HG03354 (cell line): Measurements from ENCODE around the gene PHPT1.
A peak's percentile ranks its signal among the peaks of the same experiment; 100 is the strongest.
"Not testable (repeated sequence)": the region's sequence is repeated elsewhere in the genome, so short reads cannot be mapped to it uniquely, and the experiment has no call there.

Experiments
- ATAC-seq: cut with Tn5 transposase; IDR thresholded peaks from one replicate; pipeline ENCODE4 v1.9.1; 2021; ENCODE audit warnings: mild to moderate bottlenecking; ENCODE audit not compliant: unreplicated experiment, poor library complexity, severe bottlenecking

Gene PHPT1

DNA sequence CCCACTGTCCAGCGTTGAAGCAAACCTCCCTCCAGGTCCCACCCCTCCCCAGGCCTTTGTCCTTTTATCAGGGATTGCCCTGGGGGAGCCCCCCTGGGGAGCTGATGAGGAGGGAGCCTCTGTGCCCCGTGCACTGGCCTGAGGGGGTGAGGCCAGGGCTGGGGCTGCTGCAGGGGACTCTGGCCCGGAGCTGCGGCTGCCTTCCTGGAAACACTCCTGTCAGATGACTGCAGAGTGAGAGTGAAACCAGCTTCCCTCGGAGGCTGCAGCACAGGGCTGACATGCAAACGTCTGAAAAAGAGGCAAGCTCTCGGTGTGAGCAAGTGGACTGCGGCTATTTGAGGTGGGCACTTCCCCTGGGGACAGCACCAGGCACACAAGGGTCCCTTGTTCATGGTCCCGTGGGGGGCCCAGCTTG is 32.5 kb downstream of the PHPT1 start:
- ATAC-seq = no peak

DNA sequence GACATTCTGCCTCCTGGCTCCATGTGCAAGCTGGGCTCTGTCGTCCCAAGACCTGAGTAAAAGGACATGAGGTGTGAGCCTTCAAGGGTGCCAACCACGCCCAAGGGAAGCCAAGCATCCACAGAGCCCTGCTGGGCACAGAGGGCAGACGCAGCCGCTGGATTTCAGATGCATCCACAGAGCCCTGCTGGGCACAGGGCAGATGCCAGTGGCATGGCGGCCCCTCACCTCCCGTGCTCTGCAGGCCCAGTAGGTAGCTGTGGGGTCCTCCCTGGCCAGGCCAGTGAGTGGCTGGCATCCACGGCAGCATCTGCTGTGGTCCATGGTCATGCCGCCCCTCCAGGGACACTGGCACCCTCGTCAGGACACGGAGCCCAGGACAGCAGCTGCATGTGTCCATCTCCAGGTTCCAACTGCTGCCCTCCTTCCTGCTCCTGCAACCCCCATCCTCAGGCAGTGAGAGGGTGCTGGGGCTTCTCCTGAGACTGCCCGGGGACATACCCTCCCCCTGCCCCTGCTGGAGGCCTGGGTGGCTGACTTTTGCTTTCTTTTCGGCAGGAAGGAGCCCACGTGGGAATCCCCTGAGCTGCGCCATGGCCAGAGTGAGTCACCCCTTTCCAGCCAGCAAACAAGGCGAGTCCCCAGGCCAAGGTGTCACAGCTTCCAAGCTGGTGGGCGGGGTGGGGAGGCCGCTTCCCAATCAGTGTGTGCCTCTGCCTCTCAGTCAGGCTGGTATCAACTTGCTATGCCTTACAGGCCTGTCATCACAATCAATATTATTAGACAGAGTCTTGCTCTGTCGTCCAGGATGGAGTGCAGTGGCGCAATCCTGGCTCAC is 33.1 kb downstream of the PHPT1 start:
- peak; percentile 33 for ATAC-seq

DNA sequence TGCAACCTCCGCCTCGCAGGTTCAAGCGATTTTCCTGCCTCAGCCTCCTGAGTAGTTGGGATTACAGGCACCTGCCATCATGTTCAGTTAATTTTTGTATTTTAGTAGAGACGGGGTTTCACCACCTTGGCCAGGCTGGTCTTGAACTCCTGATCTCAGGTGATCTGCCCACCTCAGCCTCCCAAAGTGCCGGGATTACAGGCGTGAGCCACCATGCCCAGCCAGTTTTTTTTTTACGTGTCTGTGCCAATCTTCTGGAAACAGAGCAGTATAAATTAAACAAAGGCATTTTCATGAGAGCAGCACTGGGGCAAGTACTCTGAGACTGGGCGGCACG is 33.7 kb downstream of the PHPT1 start:
- ATAC-seq = not testable (repeated sequence)

DNA sequence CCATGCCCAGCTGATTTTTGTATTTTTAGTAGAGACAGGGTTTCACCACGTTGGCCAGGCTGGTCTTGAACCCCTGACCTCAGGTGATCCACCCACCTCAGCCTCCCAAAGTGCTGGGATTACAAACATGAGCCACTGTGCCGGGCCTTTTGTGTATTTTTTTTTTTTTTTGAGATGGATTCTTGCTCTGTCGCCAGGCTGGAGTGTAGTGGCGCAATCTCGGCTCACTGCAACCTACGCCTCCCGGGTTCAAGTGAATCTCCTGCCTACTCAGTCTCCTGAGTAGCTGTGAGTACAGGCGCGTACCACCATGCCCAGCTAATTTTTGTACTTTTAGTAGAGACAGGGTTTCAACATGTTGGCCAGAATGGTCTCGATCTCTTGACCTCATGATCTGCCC is 34.5 kb downstream of the PHPT1 start:
- not testable (repeated sequence) for ATAC-seq

DNA sequence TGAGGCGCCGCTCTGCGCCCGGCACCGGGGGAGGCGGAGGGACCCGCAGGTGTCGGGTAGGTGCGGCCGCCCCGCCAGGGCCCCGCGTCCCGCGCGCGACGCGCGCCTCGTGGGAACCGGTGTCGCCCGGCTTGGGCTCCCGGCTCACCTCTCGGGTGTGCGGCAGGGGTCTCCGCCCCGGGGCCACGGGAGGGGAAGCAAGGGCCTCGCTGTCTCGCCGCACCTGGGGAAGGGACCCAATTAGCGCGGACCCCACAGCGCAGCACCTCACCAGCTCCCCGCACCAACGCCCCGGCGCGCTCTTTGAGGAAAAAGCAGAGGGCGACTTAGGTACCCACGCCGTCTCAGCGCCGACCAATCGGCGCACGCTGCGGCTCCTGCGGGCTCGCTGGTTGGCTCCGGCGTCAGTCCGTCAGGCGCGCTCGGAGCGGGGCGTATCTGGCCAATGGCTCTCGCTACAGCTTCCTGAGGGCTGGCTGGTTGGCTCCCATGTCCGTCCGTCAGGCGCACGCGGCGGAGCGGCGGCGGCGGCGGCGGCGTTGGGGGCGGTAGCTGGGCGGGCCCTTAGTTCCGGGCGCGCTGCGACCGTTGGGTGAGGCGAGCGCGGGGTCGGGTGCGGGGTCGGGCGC is 36.9 kb downstream of the PHPT1 start, which contains the start of gene TRAF2:
TRAF2 (plus strand) TSS at position 567 of the 629 bp plus-strand sequence. CDS start 12,225 bp downstream, outside the sequence.
- ATAC-seq = peak; percentile 84

DNA sequence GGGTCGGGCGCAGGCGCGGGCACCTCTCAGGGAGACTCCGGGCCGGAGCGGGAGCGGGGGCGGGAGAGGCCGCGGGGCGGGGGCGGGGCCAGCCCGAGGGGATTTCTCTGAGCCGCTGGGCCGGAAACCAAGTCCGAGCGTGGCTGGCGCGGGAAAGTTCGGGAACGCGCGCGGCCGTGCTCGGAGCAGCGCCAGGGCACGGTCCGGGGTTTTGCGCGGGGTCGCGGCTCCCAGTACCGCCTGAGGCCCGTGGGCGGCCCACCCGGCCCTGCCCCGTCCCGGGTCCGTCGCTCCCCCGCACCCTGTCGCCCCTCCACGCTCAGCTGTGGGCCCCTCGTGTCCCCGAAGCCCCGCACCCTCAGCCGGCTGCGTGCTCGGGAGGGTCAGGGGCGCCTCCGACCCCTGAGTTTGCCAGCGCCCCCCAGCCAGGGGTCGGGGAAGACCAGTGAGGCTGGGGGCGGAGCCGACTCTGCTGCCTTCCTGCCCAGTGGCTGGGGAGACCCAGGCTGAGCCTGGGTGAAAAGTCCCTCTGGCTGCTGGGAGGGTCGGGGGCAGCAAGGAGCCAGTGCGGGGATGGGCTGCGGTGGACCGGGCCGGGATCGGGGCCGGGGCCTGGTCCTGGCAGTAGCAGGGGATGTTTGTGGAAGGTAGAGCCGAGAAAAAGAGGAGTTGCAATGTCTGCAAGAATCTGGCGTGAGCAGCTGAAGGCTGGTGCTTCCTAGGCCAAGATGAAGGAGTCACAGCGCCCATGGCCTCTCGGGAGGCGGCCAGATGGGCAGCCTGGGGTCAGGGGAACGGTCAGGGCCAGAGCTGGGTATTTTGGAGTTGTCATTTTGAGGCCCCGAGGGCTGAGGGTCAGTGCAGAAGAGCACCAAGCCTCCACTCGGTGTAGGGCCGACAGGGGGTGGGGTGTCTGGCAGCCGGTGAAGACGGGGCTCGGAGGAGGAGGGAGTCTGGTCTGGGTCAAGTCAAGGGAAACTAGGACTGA is 37.7 kb downstream of the PHPT1 start:
- ATAC-seq = peak; percentile 27

DNA sequence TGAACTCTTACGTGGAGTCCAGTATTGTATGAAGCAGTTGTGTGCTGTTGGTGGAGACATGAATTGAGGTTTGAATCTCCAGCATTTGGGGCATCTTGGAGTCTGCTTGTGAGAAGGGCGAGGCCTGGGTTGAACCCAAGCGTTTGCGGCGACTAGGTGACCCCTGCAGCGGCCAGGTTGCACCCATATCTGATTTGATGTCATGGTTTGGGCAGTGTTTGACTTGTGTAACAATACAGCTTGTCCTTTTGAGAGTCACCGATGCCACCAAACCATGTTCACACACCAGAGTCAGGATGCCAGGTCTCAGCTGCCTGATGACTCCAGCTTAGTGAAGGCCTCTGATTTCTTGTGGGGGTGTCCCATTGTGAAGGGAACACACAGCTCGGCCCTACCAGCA is 39.2 kb downstream of the PHPT1 start:
- ATAC-seq = no peak

DNA sequence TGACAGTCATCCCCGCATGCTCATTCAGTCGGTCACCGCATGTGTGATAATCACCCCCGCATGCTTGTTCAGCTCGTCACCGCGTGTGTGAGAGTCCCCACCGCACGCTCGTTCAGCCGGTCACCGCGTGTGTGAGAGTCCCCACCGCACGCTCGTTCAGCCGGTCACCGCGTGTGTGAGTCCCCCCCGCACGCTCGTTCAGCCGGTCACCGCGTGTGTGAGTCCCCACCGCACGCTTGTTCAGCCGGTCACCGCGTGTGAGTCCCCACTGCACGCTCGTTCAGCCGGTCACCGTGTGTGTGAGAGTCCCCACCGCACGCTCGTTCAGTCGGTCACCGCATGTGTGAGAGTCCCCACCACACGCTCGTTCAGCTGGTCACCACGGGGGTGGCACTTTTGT is 40.6 kb downstream of the PHPT1 start:
- no peak for ATAC-seq

DNA sequence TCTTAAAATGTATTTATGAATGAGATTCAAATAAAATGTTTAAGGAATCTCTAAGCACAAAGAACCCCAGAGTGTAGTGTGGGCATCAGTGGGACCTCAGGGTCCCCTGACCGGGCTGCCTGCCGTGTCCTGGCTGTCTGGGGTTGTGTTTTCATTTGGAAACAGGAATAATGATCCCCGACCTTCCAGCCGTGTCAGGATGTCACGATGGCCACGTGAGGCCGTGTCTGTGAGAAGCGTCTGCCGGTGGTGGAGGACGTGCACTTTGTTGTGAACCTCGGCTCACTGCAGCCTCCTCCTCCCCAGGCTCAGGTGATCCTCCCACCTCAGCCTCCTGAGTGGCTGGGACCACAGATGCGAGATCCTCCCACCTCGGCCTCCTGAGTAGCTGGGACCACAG is 41.5 kb downstream of the PHPT1 start:
- no peak for ATAC-seq

DNA sequence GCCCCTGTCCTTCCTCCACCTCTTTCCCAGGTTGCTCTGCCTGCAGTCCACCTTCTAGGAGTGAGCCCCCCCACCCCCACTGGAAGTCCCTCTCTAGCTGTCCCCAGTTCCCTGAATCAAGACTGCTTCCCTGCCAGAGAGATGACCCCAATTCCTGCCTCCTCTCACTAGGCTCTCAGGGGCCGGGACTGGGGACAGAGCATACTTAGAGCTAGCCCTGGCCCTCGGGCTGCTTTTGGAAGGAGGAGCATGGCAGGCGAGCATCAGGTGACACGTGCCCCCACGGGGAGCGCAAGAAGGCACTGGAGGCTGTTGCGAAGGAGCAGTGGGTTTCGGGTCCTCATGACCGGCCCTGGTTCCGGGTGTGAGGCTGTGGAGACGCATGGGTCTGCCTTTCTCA is 46.8 kb downstream of the PHPT1 start:
- ATAC-seq = no peak

DNA sequence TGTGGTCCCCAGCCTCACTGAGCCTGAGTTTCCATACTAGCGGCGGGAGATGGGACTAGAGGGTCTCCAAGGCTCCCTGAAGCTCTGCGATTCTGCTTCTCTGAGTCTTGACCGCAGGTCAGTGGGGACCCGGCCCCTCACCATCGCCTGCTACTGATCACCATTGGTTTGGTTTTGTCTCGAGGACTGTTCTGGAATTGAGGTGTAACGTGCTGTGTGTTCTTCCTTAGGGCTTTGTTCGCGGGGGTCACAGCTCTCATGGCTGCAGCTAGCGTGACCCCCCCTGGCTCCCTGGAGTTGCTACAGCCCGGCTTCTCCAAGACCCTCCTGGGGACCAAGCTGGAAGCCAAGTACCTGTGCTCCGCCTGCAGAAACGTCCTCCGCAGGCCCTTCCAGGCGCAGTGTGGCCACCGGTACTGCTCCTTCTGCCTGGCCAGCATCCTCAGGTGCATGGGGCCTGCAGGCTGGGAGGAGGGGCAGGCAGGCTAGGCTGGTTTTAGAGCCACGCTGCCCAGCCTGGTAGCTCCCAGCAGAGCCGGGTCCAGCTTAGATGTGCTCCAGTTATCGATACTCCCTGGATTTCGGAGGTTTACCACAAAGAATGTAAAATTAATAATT is 49.4 kb downstream of the PHPT1 start:
- ATAC-seq = no peak

DNA sequence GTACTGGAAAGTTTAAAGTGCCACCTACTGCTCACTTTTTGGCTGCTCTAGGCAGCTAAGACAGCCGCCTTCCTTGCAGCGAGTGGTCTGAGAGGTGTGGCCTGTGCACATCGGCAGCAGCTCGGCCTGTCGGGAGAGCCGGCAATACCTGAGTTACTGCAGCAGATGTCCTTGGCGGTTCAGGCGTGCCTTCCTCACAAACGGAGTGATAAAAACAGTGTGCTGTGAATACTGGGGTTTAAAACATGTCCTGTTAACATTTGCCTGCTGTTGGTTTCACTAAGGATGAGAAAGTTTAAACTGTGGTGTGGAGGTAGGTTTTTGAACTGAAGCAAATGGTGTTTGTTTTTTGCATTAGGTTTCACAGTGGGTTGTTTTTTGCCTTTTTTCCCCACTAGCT is 50.0 kb downstream of the PHPT1 start:
- ATAC-seq = peak; percentile 40

DNA sequence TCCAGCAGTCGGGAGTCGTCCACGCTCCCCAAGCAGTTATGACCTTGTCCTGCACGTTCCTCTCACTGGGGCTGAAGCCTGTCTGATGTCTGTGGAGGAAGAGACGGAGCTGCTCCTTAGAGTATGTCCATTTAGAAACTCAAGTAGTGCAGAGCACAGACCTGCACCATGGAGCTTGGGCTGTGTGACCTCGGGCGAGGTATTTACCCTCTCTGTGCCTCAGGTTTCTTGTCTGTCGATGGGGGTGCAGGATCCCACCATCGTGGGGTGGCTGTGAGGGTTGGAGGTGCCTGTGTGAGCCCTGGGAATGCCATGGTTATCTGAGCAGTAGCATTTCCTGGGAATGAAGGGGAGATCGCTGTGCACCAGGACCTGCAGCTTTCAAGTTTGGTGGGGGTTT is 51.3 kb downstream of the PHPT1 start:
- ATAC-seq = no peak
